ENCODE results near the gene GAL. TPM values are rescaled to one million over a fixed set of nuclear protein-coding genes. Genes with fewer than 3 reads are reported as not detected.

GAL gene
- total RNA-seq, 4 donors from 2014 or later = 2.0 TPM; not detected in 3

DNA sequence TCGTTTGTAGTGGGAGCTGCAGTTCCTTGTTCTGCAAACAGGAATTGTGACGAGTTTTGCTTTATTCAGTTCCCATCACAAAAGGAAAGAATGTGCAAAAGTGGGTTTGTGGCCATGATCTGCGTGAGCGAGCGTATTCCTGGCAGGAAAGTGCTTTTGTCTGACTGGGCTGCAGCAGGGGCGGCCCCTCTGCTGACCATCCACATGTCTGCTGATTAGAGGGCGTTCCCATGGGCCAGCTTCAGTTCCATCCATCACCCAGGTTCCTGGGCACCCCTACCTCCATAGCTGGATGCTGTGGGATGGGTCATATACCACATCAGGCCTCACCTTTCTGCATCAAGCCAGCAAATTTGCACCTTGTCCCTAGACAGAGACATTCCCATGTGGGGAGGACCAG is 28.9 kb upstream of the GAL start:
- ATAC-seq (ENCODE audit: low FRiP score) = no peak
- TF ChIP-seq, protein P1, sequence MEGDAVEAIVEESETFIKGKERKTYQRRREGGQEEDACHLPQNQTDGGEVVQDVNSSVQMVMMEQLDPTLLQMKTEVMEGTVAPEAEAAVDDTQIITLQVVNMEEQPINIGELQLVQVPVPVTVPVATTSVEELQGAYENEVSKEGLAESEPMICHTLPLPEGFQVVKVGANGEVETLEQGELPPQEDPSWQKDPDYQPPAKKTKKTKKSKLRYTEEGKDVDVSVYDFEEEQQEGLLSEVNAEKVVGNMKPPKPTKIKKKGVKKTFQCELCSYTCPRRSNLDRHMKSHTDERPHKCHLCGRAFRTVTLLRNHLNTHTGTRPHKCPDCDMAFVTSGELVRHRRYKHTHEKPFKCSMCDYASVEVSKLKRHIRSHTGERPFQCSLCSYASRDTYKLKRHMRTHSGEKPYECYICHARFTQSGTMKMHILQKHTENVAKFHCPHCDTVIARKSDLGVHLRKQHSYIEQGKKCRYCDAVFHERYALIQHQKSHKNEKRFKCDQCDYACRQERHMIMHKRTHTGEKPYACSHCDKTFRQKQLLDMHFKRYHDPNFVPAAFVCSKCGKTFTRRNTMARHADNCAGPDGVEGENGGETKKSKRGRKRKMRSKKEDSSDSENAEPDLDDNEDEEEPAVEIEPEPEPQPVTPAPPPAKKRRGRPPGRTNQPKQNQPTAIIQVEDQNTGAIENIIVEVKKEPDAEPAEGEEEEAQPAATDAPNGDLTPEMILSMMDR (IDR thresholded peaks at IDR 0.05) = no peak
- no peak for DNase-seq (ENCODE audit: low spot score)

DNA sequence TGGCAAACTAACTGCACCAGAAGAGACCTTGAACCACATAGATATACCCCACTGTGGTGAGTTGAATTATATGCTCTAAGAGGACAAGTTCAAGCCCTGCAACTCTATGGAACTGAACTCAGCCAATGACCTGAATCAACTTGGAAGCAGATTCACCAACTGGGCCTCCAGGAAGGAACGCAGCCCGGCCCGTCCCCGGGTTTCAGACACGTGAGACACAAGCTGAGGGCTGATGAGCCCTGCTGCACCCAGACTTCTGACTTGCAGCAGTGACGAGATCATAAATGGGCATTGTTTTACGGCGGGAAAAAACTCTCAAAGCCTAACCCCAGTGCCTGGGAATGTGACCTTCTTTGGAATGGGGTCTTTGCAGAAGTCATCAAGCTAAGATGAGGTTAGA is 28.5 kb upstream of the GAL start:
- DNase-seq (ENCODE audit: low spot score) (no peak), ATAC-seq (ENCODE audit: low FRiP score) (no peak)
- TF ChIP-seq, protein P1 (IDR thresholded peaks at IDR 0.05) = no peak

DNA sequence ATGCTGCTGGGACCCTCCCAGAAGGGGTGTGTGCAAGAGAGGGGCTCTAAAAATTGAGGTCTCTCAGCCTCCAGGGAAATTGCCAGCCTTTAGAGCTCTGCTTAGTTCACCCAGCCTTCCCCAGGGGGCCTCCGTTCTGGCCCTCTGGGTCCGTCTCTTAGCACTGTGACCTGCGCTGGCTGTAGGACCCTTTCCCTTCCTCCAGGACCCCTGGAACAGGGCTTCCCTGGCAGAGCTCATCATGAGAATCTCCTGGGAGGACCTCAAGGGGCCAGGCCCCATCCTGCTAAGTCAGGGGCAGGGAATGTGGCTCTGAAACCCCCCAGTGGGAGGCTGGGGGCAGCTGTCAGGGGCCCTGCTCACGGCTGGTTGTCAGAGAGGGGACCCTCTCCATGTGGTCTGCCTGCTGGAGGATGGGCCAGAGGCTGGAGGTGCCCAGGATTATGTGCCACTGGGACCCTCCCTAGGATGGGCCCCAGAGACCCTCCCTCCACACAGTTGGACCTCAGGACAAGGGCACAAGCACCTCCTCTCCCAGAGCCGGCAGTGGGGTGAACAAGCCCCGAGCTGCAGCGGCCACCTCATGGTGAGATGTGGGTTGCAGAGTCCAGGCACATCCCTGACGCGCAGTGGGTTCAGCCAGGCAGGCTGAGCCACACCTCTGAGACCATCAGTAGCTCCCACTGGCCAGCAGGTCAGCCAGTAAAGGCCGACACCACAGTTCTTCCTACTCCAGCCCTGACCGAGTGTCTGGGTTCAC is 27.1 kb upstream of the GAL start:
- TF ChIP-seq, protein P1 (IDR thresholded peaks at IDR 0.05) = no peak
- ATAC-seq (ENCODE audit: low FRiP score) = no peak
- no peak for DNase-seq (ENCODE audit: low spot score)

DNA sequence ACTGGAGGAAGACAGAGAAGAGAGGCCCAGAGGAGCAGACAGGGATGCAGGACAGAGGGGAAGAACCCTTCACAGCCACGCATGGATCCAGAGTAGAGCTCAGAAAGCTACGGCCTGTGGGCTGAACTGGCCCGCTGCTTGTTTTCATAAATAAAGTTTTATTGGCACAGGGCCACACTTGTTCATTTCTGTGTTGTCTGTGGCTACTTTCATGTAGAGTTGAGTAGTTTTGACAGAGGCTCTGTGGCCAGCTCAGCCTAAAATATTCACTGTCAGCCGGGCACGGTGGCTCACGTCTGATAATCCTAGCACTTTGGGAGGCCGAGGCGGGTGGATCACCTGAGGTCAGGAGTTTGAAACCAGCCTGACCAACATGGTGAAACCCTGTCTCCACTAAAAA is 26.2 kb upstream of the GAL start:
- ATAC-seq (ENCODE audit: low FRiP score) = no peak
- DNase-seq (ENCODE audit: low spot score) = no peak
- TF ChIP-seq, protein P1 (IDR thresholded peaks at IDR 0.05) = no peak

DNA sequence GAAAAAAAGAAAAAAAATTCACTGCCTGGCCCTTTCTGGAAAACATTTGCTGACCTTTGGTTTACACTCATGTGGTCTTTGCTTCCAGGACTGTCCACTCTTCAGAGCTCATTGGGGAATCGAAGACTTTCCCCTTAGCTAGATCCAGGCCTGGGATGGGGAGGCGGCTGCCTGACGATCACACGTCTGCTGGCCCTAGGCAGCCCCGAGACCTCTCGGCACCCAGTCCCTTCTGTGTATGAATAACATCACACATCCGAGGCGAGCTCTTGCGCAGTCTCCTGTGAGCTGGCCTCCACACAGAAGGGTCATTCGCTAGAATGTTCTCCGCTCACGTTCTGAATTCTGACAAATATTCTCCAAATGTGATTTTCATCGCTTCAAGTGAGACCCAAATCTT is 25.7 kb upstream of the GAL start:
- DNase-seq (ENCODE audit: low spot score) (no peak), ATAC-seq (ENCODE audit: low FRiP score) (peak; percentile 64)
- TF ChIP-seq, protein P1 (IDR thresholded peaks at IDR 0.05) = no peak

DNA sequence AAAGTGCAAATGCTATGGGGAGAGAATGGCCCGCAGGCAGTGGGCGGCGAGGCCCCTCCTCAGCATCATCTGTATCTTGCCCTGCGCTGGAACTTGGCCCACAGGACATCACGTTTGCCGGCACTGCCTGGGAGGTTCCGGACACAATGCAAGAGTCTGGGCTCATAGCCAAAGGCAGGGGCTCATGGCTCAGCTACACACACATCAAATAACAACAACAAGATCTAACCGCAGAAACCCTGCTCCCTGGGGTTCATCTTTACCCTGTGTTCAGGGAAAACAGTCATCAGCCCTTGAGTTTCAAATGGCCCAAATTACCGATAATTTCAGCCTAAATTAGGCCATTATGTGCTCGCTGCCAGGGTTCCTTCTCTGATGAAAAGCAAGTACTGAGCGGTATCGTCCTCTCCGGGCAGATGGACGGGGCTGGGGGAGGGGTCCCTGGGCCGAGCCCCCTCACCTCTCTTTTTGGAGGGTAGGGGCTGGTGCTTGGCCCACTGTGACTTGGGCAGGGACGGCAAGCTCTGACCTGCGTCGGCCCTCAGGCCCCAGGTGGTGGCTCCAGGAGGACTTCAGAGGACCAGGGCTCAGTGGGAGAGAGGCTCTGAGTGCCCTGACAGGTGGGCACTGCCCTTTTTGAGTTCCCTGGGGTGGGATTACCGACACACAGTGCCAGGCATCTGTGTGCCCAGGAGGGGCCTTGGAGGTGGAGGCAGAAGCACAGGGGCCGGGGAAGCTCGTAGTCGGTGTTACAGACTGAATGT is 25.0 kb upstream of the GAL start:
- TF ChIP-seq, protein P1 (IDR thresholded peaks at IDR 0.05) = no peak
- peak; percentile 64 for ATAC-seq (ENCODE audit: low FRiP score)
- DNase-seq (ENCODE audit: low spot score) = peak; percentile 31
